Tibial nerve (tissue), 4 donors: ENCODE data around the gene PER1. TPM values are rescaled to one million over a fixed set of nuclear protein-coding genes. Genes with fewer than 3 reads are reported as not detected.

Experiments used
- DNase-seq, 2 donors: peaks; one replicate each; pipeline ENCODE4 v3.0.0-alpha.2; 2019; ENCODE audit warnings: low spot score in 2 of 2
- H3K27ac ChIP-seq, 4 donors: fragments of 200-600 bp; sonication (generic) in 3 of 4; one replicate each; pipeline ENCODE4 v1.5.1; 2017 to 2019; ENCODE audit warnings: mild to moderate bottlenecking in 1 of 4
- H3K27me3 ChIP-seq, 2 donors: fragments of 200-600 bp; sonication (generic) in 1 of 2; one replicate each; pipeline versions ENCODE4 v1.5.1 to v1.6.0; 2017 to 2019
- H3K36me3 ChIP-seq, 3 donors: fragments of 200-600 bp; sonication (generic); one replicate each; pipeline ENCODE4 v1.5.1; 2018 to 2019
- H3K4me1 ChIP-seq, 4 donors: fragments of 200-600 bp; sonication (generic) in 3 of 4; one replicate each; pipeline ENCODE4 v1.5.1; 2017 to 2019
- H3K4me3 ChIP-seq, 4 donors: fragments of 200-600 bp; sonication (generic) in 3 of 4; one replicate each; pipeline ENCODE4 v1.5.1; 2017 to 2019; ENCODE audit warnings: mild to moderate bottlenecking in 1 of 4, moderate library complexity in 1 of 4
- H3K9me3 ChIP-seq, 4 donors: fragments of 200-600 bp; sonication (generic) in 3 of 4; one replicate each; pipeline ENCODE4 v1.5.1; 2017 to 2019
- CTCF ChIP-seq, 5 experiments: fragments of 200-600 bp in 3 of 5; fragments of 450-650 bp in 2 of 5; sonication (generic) in 3 of 5; IDR thresholded peaks; one replicate each; pipeline ENCODE4 v1.5.1; 2016 to 2019; ENCODE audit warnings: antibody characterized with exemption in 5 of 5, mild to moderate bottlenecking in 3 of 5, moderate library complexity in 2 of 5
- EP300 ChIP-seq, 2 donors: sonication (generic); formaldehyde crosslinking; IDR thresholded peaks; one replicate each; pipeline ENCODE4 v1.6.1; 2017; ENCODE audit warnings: antibody characterized with exemption in 2 of 2, mild to moderate bottlenecking in 1 of 2
- POLR2A ChIP-seq, 2 donors: fragments of 450-650 bp; IDR thresholded peaks; one replicate each; pipeline ENCODE4 v1.6.1; 2017; ENCODE audit warnings: antibody characterized with exemption in 2 of 2, mild to moderate bottlenecking in 2 of 2, moderate library complexity in 2 of 2
- WGBS, 2 donors: methylation state at CpG; one replicate each; pipeline ENCODE4 v1.1.5; 2018; 5-methylcytosine and 5-hydroxymethylcytosine counted together
- total RNA-seq, 4 donors: library from RNA; depleted of rRNA; stranded (reverse); fragments of >200 nt; gene quantifications; one replicate each; pipeline ENCODE4 v1.1.0, GENCODE V29; 2016

Gene PER1
- total RNA-seq, 4 donors from 2014 or later, result 157 to 328 (median 204) TPM

DNA sequence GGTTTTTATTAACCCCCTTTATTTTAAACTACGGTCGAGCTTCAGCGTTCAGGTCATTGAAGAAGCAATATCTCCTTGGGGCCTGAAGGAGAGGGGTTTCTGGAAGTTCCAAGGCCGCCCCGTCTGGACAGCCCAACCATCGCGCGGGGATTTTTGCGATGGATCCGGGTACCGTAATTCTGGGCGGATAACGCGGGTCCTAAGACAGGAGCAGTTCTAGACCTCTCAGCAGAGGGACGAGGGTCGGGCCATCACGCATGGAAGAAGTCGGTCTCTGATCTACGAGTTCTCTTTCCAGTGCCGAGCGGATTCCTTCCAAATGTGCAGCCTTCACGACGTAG lies 34.2 kb upstream of the PER1 start:
- Histone ChIP-seq H3K27me3 (no peaks in the 10 kb centered on the region), H3K4me1 (peaks cover 0 to 31% (median 18%) of the 10 kb centered on the region in 4 donors), H3K27ac (peak overlapping the region; percentile 88 to 99 (median 98)), H3K9me3 (no peaks in the 10 kb centered on the region), H3K4me3 (peak overlapping the region; percentile 64 to 77 (median 70)), H3K36me3 (no peaks in the 10 kb centered on the region)
- DNase-seq, result no peak
- 0 to 1% methylated on average over 23 of the region's 23 CpGs for WGBS, 2 donors
- TF ChIP-seq POLR2A (IDR thresholded peaks at IDR 0.05) (peak in 1 of 2 donors; percentile 2), CTCF (IDR thresholded peaks at IDR 0.05) (peak in 3 of 5 experiments; percentile 49 to 68 (median 57)), EP300 (IDR thresholded peaks at IDR 0.05) (no peak)

GRCh38 chr17:8185582-8186445 lies 33.6 kb upstream of the PER1 start:
- H3K9me3 ChIP-seq, result no peaks in the 10 kb centered on the region
- no peaks in the 10 kb centered on the region for H3K36me3 ChIP-seq
- 1 to 2% methylated on average over 20 to 40 of the region's 44 CpGs for WGBS, 2 donors
- H3K4me1 ChIP-seq, result peaks cover 0 to 25% (median 17%) of the 10 kb centered on the region in 4 donors
- peak; percentile 91 to 97 for DNase-seq
- peak overlapping the region; percentile 88 to 99 (median 98) for H3K27ac ChIP-seq
- TF ChIP-seq CTCF (IDR thresholded peaks at IDR 0.05), result no peak
- peak in 1 of 2 donors; percentile 71 for TF ChIP-seq EP300 (IDR thresholded peaks at IDR 0.05)
- TF ChIP-seq POLR2A (IDR thresholded peaks at IDR 0.05), result peak; percentile 33 to 54
- H3K4me3 ChIP-seq, result peak overlapping the region; percentile 64 to 77 (median 70)
- H3K27me3 ChIP-seq, result no peaks in the 10 kb centered on the region

- 66 to 69% methylated on average over 19 of the region's 19 CpGs for WGBS, 2 donors
These were observed 25.0 kb upstream of the PER1 start for GRCh38 chr17:8176998-8177731.

DNA sequence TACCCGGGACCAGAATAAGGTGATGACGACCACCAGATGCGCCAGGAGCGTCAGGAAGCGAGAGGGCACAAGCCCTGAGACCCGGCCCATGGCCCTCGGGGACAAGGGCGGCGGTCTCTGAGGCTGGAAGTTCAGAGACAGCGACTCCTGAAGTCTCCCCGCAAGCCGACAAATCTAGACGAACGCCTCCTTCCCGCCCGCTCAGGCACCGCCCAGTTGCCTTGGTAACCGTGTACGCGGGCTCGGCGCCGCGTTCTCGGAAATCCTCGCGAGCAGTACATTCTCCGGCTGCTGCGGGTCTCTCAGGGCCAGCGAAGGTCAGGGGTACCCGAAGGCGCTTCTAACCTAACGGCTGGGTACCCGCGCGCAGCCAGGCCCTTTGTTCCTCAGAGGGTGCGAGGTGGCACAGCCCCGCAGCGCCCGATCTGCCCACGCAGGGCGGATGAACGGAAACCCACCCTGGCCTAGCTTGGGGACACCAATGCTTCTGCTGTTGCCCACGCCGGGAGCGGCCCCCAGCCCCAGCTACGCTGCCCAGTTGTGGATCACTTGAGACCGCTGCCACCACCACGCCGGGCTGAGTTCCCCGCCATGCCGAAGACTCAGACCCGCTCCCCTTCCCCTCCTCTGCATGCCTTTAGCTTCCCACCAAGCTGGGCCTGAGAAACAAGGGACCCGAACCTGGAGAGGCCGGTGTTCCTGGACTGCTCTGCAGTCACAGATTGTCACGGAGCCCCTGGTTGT lies 24.2 kb upstream of the PER1 start, which contains the start of gene TMEM107:
TSS of gene TMEM107 (minus strand) at position 184 of the 744 bp plus-strand sequence. CDS start at position 90, 94 bp downstream.
- WGBS, 2 donors, result 1 to 2% methylated on average over 50 to 52 of the region's 56 CpGs

More at GRCh38 chr17:8176998-8177731, 25.0 kb upstream of the PER1 start:
- Histone ChIP-seq H3K27me3 (no peaks in the 10 kb centered on the region), H3K4me1 (peaks cover 0 to 44% (median 22%) of the 10 kb centered on the region in 4 donors), H3K27ac (peak overlapping the region; percentile 77 to 98 (median 90)), H3K36me3 (no peaks in the 10 kb centered on the region), H3K4me3 (peak overlapping the region; percentile 60 to 67 (median 64)), H3K9me3 (no peaks in the 10 kb centered on the region)
- no peak for DNase-seq
- TF ChIP-seq POLR2A (IDR thresholded peaks at IDR 0.05) (no peak), EP300 (IDR thresholded peaks at IDR 0.05) (no peak), CTCF (IDR thresholded peaks at IDR 0.05) (no peak)

More for the DNA sequence above, 24.2 kb upstream of the PER1 start, which contains the start of gene TMEM107:
- Histone ChIP-seq H3K9me3 (no peaks in the 10 kb centered on the region), H3K4me3 (peak within 1 kb of the TSS; percentile 60 to 67 (median 64)), H3K4me1 (peaks cover 0 to 44% (median 22%) of the 10 kb centered on the region in 4 donors), H3K27me3 (no peaks in the 10 kb centered on the region), H3K36me3 (no peaks in the 10 kb centered on the region), H3K27ac (peak within 1 kb of the TSS; percentile 77 to 98 (median 90))
- TF ChIP-seq CTCF (IDR thresholded peaks at IDR 0.05) (no peak), EP300 (IDR thresholded peaks at IDR 0.05) (peak in 1 of 2 donors; percentile 82), POLR2A (IDR thresholded peaks at IDR 0.05) (peak; percentile 72 to 82)
- peak; percentile 80 to 82 for DNase-seq
